Measurements from ENCODE around the gene VILL. TPM values are rescaled to one million over a fixed set of nuclear protein-coding genes. Genes with fewer than 3 reads are reported as not detected.

VILL gene
- total and polyA plus RNA-seq, 10 of the 15 experiments (the other 5 are each of a cell fraction or from before 2014, with no cell fraction given) = 0.15 to 5.4 (median 2.1) TPM; not detected in 1

DNA sequence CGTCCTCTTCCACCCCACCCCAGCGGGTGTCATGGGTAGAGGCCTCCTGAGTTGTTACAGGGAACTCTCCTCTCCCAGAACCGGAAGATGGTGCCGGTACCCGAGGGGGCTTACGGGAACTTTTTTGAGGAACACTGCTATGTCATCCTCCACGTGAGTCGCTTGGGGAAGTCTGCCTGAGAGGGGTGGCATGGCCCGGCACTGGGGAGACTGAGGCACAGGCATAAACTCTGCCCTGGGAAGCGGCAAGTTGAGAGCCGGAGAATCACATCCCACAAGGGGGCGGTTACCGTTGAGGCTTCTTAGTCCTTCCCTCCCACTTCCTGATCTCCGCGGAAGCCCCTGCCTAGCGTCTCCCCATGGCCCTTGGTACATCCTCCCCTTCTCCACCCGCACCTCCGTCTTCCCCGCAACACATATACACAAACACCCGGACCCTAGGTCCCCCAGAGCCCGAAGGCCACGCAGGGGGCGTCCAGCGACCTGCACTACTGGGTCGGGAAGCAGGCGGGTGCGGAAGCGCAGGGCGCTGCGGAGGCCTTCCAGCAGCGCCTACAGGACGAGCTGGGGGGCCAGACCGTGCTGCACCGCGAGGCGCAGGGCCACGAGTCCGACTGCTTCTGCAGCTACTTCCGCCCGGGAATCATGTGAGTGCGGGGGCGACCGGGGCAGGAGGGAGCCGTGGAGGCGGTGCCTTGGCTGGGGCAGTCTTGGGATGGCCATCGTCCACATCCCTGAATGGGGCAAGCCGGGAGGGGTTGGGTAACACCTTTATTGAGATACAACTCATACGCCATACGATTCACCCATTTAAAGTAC is 3.4 kb downstream of the VILL start (continued):
- TF ChIP-seq IRF4 (IDR thresholded peaks at IDR 0.05; ENCODE audit: low read depth, low read length) (no peak), NFYA (IDR thresholded peaks at IDR 0.05; ENCODE audit: borderline replicate concordance, low read depth, low read length) (no peak), NR2F1 (conservative IDR thresholded peaks at IDR 0.05) (no peak)

DNA sequence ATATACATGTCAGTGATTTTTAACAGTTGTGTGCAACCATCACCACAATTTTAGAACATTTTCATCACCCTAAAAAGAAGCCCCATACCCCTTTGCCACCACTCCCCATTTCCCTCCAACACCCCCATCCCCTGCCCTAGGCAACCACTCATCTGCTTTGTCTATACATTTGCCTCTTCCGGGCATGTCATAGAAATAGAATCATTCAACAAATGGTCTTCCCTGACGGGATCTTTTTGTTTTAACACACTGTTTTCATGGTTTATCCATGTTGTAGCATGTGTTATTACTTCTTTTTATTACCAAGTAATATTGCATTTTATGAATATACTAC is 4.0 kb downstream of the VILL start:
- ChIA-PET POLR2A (interaction anchor here (0.6 kb wide), 1 partner anchor 18 kb away, joined by 4 read pairs; no protein-coding TSS in a partner anchor), CTCF (interaction anchor here (1.0 to 1.6 kb wide), 2 partner anchors 22 to 486 kb away, joined by 3 to 4 read pairs; no protein-coding TSS in a partner anchor), RAD21 (ENCODE audit: unreplicated experiment) (no interaction called here), SMC1A (ENCODE audit: uncharacterized antibody, unreplicated experiment) (interaction anchor here (1.0 kb wide), 1 partner anchor 20 kb away, joined by 3 read pairs; no protein-coding TSS in a partner anchor)
- Histone ChIP-seq H2AFZ (ENCODE audit: control insufficient read depth, low read depth, low read length) (peak overlapping the region; percentile 84), H3K27me3 (replicated peaks in 1 of 2; ENCODE audit: control insufficient read depth in 2 of 2, insufficient read depth in 2 of 2, low read length in 1 of 2) (no peaks in the 10 kb centered on the region), H3K36me3 (ENCODE audit: control insufficient read depth in 2 of 2, insufficient read depth in 2 of 2, low read length in 1 of 2) (no peaks in the 10 kb centered on the region; a peak in 1 of 4 replicates), H3K4me3 (peak overlapping the region; percentile 65), H3K79me2 (ENCODE audit: control insufficient read depth, insufficient read depth, low read length) (no peaks in the 10 kb centered on the region; the same call in 1 of the 2 replicates), H3K9ac (ENCODE audit: control insufficient read depth, insufficient read depth, low read length) (peak overlapping the region; percentile 75), H3K4me2 (ENCODE audit: control insufficient read depth, insufficient read depth) (peak overlapping the region; percentile 73), H3K27ac (ENCODE audit: control insufficient read depth, insufficient read depth) (peak overlapping the region; percentile 66), H4K20me1 (ENCODE audit: control insufficient read depth, insufficient read depth) (no peaks in the 10 kb centered on the region), H3K4me1 (ENCODE audit: control insufficient read depth, insufficient read depth, low read length) (peaks cover 17% of the 10 kb centered on the region), H3K9me3 (replicated peaks; ENCODE audit: control insufficient read depth, insufficient read depth, low read length) (no peaks in the 10 kb centered on the region)
- 3% methylated on average over 2 of the region's 2 CpGs for WGBS (ENCODE audit: insufficient coverage, insufficient replicate concordance, low lambda C conversion rate, missing lambda C conversion rate)
- FAIRE-seq (peak; percentile 31), ATAC-seq (peak; percentile 1; the same call in 1 of the 3 replicates), DNase-seq (ENCODE audit: low read depth, low spot score) (no peak)
- intact Hi-C loops (cut with micrococcal nuclease; ENCODE audit: unreplicated experiment) (no loop called here), in situ Hi-C loops (cut with MboI) (no loop called here)
- BruUV-seq (replicated peaks) = no TSS peak
- TF ChIP-seq HDAC2 (IDR thresholded peaks at IDR 0.05) = 0 out of 2 replicates have a peak, but pooled peaks have one; percentile 62
- no peak for TF ChIP-seq MYC (IDR thresholded peaks at IDR 0.05; ENCODE audit: insufficient read depth, insufficient read length, insufficient replicate concordance, low read length, severe bottlenecking)
- no peak for TF ChIP-seq TCF3 (IDR thresholded peaks at IDR 0.05; ENCODE audit: borderline replicate concordance, insufficient read depth, low read depth, low read length)
- no peak for TF ChIP-seq MEF2A (IDR thresholded peaks at IDR 0.05; ENCODE audit: insufficient read depth, low read depth, low read length)
